ENCODE results near the gene CMBL.
A peak's percentile ranks its signal among the peaks of the same experiment; 100 is the strongest.
"Not testable (repeated sequence)": the region's sequence is repeated elsewhere in the genome, so short reads cannot be mapped to it uniquely, and the experiment has no call there.

CMBL gene

DNA sequence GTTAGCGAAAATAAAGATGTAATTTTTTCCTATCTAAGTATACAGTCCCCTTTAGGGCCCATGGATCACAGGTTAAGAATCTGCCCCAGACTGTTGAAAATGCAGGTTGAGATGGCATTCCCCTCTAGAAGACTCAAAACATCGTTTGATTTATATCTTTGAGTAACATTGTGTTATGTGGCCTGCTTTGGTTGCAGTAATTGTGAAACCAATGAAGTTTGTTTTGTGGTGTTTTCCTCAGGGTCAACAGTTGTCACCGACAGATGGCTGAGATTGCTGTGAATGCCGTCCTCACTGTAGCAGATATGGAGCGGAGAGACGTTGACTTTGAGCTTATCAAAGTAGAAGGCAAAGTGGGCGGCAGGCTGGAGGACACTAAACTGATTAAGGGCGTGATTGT lies 49.8 kb downstream of the CMBL start:
- no peak for DNase-seq (ENCODE audit: low read depth)

DNA sequence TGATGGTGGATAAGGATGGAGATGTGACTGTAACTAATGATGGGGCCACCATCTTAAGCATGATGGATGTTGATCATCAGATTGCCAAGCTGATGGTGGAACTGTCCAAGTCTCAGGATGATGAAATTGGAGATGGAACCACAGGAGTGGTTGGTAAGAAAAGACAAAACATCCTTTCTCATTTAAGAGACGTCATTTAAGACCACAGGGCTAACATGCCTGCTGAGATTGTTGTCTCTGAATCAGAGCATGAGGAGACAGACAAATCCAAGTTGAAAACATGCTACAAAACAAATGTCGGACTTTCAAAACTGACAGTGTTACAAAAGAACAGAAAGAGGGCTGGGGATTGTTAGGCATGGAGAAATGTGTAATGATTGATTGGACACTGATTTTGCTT lies 53.0 kb downstream of the CMBL start:
- DNase-seq (ENCODE audit: low read depth), result no peak

GRCh38 chr5:10253390-10253789 lies 54.3 kb downstream of the CMBL start:
- DNase-seq (ENCODE audit: low read depth), result no peak

DNA sequence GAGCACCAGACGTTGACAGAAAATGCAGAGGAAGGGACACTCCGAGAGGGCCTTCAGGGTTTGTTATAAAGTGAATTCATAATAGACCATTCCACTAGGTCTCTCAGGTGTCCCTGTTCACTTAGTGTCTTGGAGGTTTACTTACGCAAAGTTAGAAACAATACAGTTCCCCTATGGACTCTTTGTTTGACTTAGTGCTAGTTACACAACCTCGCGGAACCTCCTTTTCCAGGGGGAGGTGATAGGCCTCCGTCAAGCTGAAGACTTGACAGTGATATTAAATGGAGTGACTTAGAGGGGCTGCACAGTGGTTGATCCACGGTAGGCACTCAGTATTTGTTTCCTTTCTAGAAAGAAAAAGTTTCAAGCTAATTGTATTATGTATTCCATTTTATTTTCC lies 56.3 kb downstream of the CMBL start:
- DNase-seq (ENCODE audit: low read depth), result no peak

DNA sequence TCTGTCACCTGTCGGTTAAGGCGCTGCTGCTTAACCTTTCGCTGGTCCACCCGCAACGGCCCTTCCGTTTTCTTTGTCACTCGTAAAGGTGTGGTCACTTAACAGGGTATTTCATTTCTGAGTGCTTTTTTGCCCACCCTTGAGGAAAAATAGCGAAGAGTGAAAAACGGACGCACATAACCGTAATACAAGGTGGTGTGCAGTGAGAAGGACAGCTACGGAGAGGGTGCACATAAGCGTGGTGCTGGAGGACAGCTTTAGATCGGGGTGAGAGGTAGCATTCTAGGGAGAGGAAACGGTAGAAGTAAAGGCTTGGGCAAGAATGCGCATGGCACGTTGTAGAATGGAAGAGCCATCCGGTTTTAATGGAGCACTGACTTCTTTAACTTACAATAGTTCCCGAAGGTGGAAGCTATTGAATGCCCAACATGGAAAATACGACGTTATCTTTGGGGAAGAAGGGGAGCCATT lies 56.9 kb downstream of the CMBL start:
- DNase-seq (ENCODE audit: low read depth), result no peak

DNA sequence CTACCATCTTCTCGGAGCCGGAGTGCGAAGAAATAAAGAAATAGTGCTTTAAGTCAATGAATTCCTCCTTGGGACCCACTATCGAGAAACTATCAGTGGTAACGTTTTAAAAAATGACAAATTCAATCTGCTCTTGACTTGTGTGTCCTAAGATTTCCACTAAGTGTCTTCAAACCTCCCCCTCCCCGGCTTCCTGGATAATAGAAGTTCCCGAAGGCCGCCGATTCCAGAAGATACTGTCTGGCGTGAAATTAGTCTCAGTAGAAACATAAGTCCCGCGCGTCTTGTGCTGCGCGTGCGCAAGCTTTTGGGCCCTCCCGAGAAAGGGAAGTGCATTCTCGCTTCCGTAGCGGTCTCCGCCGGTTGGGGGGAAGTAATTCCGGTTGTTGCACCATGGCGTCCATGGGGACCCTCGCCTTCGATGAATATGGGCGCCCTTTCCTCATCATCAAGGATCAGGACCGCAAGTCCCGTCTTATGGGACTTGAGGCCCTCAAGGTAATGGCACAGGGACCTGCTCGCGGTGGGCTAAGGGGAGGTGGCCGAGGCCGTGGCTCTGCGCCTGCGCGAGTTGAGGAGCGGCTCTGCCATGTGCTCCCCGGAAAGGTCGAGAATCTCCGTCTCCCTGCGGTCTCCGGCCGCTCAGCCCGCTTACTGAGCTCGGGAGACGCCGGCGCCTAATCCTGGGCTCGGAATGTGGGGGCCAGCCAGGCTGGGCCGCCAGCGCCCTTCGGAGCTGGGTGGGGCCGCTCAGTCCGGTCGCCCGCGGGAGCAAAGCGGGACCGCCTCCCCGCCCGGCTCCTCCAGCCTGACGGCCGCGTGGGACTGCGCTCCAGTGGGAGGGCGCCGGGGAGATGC lies 57.5 kb downstream of the CMBL start, which contains the start of gene CCT5:
CCT5 (plus strand) TSS at position 333 of the 858 bp plus-strand sequence; CDS start at position 394, 61 bp downstream.
- peak; percentile 80 for DNase-seq (ENCODE audit: low read depth)

GRCh38 chr5:10248378-10249260 lies 59.1 kb downstream of the CMBL start:
- no peak for DNase-seq (ENCODE audit: low read depth)

DNA sequence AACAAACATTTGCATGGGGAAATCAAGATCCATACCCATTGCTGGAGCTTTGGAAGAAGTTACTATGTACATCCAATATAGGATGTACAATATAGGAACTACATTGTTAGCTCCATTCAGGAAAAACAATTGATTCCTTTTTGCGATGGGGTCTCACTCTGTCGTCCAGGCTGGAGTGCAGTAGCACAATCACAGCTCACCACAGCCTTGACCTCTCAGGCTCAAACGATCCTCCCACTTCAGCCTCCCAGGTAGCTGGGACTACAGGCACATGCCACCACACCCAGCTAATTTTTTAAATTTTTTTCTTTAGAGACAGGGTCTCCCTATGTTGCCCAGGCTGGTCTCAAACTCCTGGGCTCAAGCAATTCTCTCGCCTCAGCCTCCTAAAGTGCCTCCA lies 60.5 kb downstream of the CMBL start:
- not testable (repeated sequence) for DNase-seq (ENCODE audit: low read depth)

DNA sequence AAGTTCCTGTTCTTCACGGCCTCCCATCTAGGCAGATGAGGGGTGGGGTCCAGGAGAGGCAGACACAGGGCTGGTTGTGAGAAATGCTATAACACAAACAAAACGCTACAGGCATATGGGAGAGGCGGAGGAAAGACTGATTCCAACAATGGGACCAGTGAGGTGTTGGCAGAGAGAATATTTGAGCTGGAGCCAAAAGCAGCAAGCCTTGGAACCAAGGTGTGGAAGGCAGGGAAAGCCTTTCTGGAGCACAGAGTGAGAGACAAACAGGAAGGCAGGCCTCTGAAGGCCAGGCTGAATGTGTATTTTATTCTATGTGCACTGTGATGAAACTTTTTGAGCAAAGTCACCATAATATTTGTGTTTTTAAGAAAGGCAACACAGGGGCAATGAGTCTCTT lies 60.9 kb downstream of the CMBL start:
- no peak for DNase-seq (ENCODE audit: low read depth)

GRCh38 chr5:10244342-10244944 lies 63.3 kb downstream of the CMBL start:
- DNase-seq (ENCODE audit: low read depth), result no peak

DNA sequence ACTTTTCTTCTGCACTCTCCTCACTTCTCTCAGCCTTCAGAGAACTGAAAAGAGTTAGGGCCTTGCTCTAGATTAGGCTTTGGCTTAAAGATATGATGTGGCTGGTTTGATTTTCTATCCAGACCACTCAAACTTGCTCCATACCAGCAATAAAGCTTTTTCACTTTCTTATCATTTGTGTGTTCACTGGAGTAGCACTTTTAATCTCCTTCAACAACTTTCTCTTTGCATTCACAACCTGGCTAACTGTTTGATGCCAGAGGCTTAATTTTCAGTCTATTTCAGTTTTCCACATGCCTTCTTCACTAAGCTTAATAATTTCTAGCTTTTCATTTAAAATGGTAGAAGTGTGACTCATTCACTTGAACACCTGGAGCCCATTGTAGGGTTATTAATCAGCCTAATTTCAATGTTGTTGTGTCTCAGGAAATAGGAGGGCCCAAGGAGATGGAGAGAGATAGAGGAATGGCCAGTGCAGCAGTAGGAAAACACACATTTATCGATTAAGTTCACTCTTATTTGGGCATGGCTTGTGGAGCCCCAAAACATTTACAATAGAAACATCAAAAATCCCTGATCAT lies 64.0 kb downstream of the CMBL start:
- no peak for DNase-seq (ENCODE audit: low read depth)

DNA sequence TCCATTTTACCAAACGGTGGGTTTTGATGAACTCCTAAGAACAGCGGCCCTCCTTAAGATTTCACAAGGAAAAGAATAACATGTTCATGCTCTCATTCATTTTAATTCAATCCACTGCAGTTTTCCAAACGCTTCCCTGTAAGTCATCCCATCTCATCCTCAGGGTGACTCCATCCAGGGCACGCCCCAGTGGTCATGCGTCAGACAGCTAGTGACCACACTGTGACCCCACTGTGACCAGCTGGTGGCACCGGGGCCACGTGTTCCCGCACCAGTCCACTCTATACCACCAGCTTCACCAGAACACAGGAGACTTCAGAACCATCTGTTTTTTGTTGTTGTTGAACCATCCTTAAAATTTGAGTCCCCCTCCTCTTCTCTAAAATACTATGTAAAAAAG lies 72.4 kb downstream of the CMBL start:
- no peak for DNase-seq (ENCODE audit: low read depth)

GRCh38 chr5:10233505-10233904 lies 74.2 kb downstream of the CMBL start:
- no peak for DNase-seq (ENCODE audit: low read depth)

GRCh38 chr5:10233011-10233410 lies 74.7 kb downstream of the CMBL start:
- DNase-seq (ENCODE audit: low read depth), result no peak

DNA sequence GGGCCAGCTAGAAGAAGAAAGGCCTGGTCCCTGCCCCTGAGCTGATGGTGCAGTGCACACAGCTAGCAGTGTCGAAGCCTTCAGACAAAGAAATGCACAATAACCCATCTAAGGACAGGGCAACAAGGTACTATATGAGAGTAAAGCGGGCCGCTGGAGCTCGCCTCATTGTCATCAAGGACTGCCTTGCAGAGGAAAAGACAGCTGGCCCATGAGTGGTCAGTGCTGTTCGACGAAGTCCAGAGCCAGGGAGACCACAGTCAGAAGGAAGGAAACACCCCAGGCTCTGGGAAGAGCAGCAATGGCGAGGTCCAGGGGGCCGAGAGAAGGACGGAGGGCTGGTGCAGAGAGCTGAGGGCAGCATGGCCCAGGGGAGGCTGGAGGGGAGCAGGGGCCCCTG lies 75.3 kb downstream of the CMBL start:
- DNase-seq (ENCODE audit: low read depth), result no peak

- DNase-seq (ENCODE audit: low read depth), result no peak
Measured at GRCh38 chr5:10229306-10230048, 78.2 kb downstream of the CMBL start.

- no peak for DNase-seq (ENCODE audit: low read depth)
Measured at GRCh38 chr5:10228288-10228687, 79.4 kb downstream of the CMBL start.
